ENCODE measurements around the gene WDR70. TPM values are rescaled to one million over a fixed set of nuclear protein-coding genes. Genes with fewer than 3 reads are reported as not detected.

The WDR70 gene
- total RNA-seq, 1 experiment from 2014 or later: 55.2 TPM

- TF ChIP-seq EZH2 (IDR thresholded peaks at IDR 0.05; ENCODE audit: borderline replicate concordance, low read depth, low read length, poor library complexity, severe bottlenecking) (no peak), CTCF (conservative IDR thresholded peaks at IDR 0.05; ENCODE audit: low read depth, low read length) (no peak)
- intact Hi-C loops (cut with micrococcal nuclease; ENCODE audit: unreplicated experiment): no loop called here
- no peak for DNase-seq (ENCODE audit: low spot score)
- no peak overlapping the region for H3K27ac ChIP-seq (ENCODE audit: low read depth, low read length, poor library complexity, severe bottlenecking)
- no peaks in the 10 kb centered on the region for H3K9me3 ChIP-seq (ENCODE audit: low read depth, low read length, poor library complexity, severe bottlenecking)
- no peaks in the 10 kb centered on the region for H3K36me3 ChIP-seq (ENCODE audit: insufficient read depth, low read length, poor library complexity, severe bottlenecking)
- no TSS peak for BruUV-seq (replicated peaks)
- ChIA-PET POLR2A (ENCODE audit: low non-redundant PET) (no interaction called here), CTCF (no interaction called here)
- no peaks in the 10 kb centered on the region for H3K27me3 ChIP-seq (replicated peaks; ENCODE audit: insufficient read depth, low read depth, low read length, poor library complexity)
- H3K4me1 ChIP-seq (ENCODE audit: insufficient read depth, low read length, poor library complexity, severe bottlenecking): no peaks in the 10 kb centered on the region
- no peak overlapping the region for H3K4me3 ChIP-seq (ENCODE audit: low read depth, low read length, poor library complexity, severe bottlenecking)
Observed at GRCh38 chr5:37638897-37639296, 259.8 kb downstream of the WDR70 start.

- Histone ChIP-seq H3K27ac (ENCODE audit: low read depth, low read length, poor library complexity, severe bottlenecking) (no peak overlapping the region), H3K4me3 (ENCODE audit: low read depth, low read length, poor library complexity, severe bottlenecking) (no peak overlapping the region), H3K4me1 (ENCODE audit: insufficient read depth, low read length, poor library complexity, severe bottlenecking) (no peaks in the 10 kb centered on the region), H3K27me3 (replicated peaks; ENCODE audit: insufficient read depth, low read depth, low read length, poor library complexity) (no peaks in the 10 kb centered on the region), H3K9me3 (ENCODE audit: low read depth, low read length, poor library complexity, severe bottlenecking) (no peaks in the 10 kb centered on the region), H3K36me3 (ENCODE audit: insufficient read depth, low read length, poor library complexity, severe bottlenecking) (no peaks in the 10 kb centered on the region)
- BruUV-seq (replicated peaks): no TSS peak
- no peak for DNase-seq (ENCODE audit: low spot score)
- CTCF ChIA-PET: no interaction called here
- POLR2A ChIA-PET (ENCODE audit: low non-redundant PET): no interaction called here
- intact Hi-C loops (cut with micrococcal nuclease; ENCODE audit: unreplicated experiment): no loop called here
- no peak for TF ChIP-seq EZH2 (IDR thresholded peaks at IDR 0.05; ENCODE audit: borderline replicate concordance, low read depth, low read length, poor library complexity, severe bottlenecking)
- no peak for TF ChIP-seq CTCF (conservative IDR thresholded peaks at IDR 0.05; ENCODE audit: low read depth, low read length)
Observed at GRCh38 chr5:37640088-37640487, 261.0 kb downstream of the WDR70 start.

GRCh38 chr5:37641933-37642332 lies 262.8 kb downstream of the WDR70 start:
- H3K27ac ChIP-seq (ENCODE audit: low read depth, low read length, poor library complexity, severe bottlenecking): no peak overlapping the region
- BruUV-seq (replicated peaks): no TSS peak
- no peaks in the 10 kb centered on the region for H3K27me3 ChIP-seq (replicated peaks; ENCODE audit: insufficient read depth, low read depth, low read length, poor library complexity)
- peaks cover 6% of the 10 kb centered on the region for H3K9me3 ChIP-seq (ENCODE audit: low read depth, low read length, poor library complexity, severe bottlenecking)
- ChIA-PET CTCF (no interaction called here), POLR2A (ENCODE audit: low non-redundant PET) (no interaction called here)
- H3K36me3 ChIP-seq (ENCODE audit: insufficient read depth, low read length, poor library complexity, severe bottlenecking): no peaks in the 10 kb centered on the region
- no peak for DNase-seq (ENCODE audit: low spot score)
- intact Hi-C loops (cut with micrococcal nuclease; ENCODE audit: unreplicated experiment): no loop called here
- no peaks in the 10 kb centered on the region for H3K4me1 ChIP-seq (ENCODE audit: insufficient read depth, low read length, poor library complexity, severe bottlenecking)
- TF ChIP-seq EZH2 (IDR thresholded peaks at IDR 0.05; ENCODE audit: borderline replicate concordance, low read depth, low read length, poor library complexity, severe bottlenecking) (no peak), CTCF (conservative IDR thresholded peaks at IDR 0.05; ENCODE audit: low read depth, low read length) (no peak)
- H3K4me3 ChIP-seq (ENCODE audit: low read depth, low read length, poor library complexity, severe bottlenecking): no peak overlapping the region
